GM20000 (cell line): ENCODE data around the gene FNDC3A.

Experiments used
- DNase-seq: peaks from one replicate; pipeline ENCODE4 v3.0.0; 2012; ENCODE audit warnings: low spot score
- TF ChIP-seq, protein P1 (sequence below): IDR thresholded peaks from 2 replicates; pipeline ENCODE4 v1.5.1; 2012; ENCODE audit warnings: mild to moderate bottlenecking, control low read depth; ENCODE audit errors: extremely low read depth, missing control alignments

FNDC3A gene

DNA sequence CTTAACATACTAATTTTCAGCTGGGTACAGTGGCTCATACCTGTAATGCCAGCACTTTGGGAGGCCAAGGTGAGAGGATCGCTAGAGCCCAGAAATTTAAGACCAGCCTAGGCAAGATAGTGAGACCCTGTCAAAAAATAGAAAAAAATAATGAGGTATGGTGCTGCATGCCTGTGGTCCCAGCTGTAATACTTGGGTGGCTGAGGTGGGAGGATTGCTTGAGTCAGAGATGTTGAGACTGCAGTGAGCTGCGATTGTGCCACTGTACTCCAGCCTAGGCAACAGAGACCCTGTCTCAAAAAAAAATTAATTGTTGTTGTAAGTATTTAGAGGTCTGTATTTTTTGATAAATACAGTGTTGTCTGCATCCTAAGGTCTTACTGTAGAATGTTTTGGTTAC is 66.8 kb downstream of the FNDC3A start:
- DNase-seq = no peak
- TF ChIP-seq, protein P1, sequence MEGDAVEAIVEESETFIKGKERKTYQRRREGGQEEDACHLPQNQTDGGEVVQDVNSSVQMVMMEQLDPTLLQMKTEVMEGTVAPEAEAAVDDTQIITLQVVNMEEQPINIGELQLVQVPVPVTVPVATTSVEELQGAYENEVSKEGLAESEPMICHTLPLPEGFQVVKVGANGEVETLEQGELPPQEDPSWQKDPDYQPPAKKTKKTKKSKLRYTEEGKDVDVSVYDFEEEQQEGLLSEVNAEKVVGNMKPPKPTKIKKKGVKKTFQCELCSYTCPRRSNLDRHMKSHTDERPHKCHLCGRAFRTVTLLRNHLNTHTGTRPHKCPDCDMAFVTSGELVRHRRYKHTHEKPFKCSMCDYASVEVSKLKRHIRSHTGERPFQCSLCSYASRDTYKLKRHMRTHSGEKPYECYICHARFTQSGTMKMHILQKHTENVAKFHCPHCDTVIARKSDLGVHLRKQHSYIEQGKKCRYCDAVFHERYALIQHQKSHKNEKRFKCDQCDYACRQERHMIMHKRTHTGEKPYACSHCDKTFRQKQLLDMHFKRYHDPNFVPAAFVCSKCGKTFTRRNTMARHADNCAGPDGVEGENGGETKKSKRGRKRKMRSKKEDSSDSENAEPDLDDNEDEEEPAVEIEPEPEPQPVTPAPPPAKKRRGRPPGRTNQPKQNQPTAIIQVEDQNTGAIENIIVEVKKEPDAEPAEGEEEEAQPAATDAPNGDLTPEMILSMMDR = no peak

DNA sequence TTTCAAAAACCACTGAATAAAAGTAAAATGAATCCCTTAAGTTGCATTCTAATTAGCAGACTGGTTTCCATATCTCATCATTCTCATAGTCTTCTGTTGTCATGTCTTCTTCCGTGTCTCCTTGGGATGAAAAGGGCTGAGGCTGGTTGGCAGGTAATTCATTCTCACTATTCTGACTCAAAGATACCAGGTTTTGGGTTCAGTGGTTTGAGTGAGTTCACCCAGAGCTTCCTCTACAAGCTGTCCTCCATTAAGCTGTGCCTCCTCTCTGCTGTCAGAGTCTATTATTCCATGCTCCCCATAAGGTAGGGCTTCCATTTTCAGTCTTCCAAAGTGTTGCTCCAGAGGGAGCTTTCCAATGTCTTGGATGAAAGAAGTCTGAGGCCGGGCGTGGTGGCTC is 68.3 kb downstream of the FNDC3A start:
- TF ChIP-seq, protein P1 = no peak

DNA sequence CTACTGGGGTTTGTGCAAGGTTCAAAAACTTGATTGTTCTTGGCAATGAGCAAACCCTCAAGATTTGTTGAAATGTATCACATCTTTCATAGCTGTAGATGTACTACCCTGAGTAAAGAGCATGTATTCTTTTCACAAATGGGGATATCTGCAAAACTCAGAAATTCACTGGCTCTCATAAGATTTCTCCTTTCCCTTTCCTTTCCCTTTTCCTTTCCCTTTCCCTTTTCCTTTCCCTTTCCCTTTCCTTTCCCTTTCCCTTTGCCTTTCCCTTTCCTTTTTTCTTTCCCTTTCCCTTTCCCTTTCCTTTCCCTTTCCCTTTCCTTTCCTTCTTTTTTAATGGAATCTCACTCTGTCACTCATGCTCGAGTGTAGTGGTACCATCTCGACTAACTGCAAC is 69.1 kb downstream of the FNDC3A start:
- TF ChIP-seq, protein P1 = no peak
- no peak for DNase-seq

More for the DNA sequence above, 68.3 kb downstream of the FNDC3A start:
- no peak for DNase-seq

DNA sequence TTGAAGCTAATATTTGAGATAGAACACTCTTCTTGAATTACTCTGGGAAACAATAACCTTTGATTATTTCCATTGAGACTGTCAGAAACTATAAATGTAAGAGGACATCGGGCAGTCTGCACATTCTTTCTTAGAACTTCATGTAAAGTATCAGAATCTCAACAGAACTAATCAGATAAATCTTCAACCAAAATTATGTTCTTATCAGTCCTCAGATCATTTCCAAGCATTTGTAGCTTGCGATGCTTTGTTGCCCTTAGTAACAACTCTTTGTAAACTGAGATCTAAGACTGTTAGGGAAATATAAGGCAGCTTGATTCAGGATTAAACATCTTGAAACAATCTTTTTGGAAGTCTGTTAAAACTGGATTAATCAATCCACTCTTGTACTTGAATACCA is 70.3 kb downstream of the FNDC3A start:
- no peak for DNase-seq
- TF ChIP-seq, protein P1 = no peak

DNA sequence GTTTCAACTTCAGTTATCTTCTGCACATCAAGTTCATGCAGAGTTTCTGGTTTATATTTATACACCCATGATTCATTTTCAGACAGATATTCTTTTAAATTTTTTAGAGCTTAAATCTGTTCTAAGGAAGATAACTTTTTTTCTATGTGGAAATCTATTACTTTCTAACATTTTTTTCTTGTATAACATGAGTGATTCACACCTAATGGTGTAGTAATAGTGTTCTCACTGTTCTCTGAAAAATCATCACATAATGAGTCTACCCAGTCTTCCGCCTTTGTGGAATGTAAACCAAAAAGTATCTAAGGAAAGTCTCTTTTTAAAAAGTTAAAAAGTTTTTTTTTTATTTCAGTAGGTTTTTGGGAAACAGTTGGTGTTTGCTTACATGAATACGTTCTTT is 70.8 kb downstream of the FNDC3A start:
- TF ChIP-seq, protein P1 = no peak
- DNase-seq = no peak

DNA sequence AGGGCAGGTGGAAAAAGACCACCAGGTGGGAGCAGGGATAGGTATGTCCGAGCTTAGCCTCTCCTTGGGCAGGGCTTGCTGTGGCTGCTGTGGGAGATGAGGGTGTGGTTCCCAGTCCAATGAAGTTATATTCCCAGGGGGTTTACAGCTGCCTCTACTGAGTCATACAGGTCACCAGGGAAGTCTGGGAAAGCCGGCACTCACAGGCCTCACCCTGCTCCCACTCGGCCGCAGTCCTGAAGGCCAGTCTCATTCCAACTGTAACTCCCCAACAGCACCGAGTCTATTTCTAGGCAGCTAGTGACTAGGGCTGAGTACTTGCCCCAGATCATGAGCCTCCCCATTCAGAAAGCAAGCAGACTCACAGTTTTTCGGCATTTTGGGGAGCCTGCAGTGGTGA is 77.1 kb downstream of the FNDC3A start:
- DNase-seq = no peak
- TF ChIP-seq, protein P1 = no peak

DNA sequence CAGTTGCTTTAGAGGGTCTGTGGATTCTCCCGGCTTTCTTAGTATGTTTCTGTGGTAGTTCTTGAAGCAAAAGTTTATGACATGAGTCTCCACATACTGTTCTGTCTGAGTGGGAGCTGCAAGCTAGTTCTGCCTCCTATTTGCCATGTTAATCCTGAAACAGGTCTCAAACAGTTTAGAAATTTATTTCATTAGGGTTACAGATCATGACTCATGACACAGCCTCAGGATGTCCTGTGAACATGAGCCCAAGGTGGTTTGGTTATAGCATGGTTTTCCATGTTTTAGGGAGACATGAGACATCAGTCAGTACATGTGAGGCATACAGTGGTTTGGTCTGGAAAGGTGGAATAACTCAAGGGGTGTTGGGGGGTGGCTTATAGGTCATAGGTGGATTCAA is 77.5 kb downstream of the FNDC3A start:
- TF ChIP-seq, protein P1 = no peak
- DNase-seq = no peak
